Measurements from ENCODE around the gene GORASP1.

GORASP1 gene

GRCh38 chr3:39109086-39109485, 1.7 kb upstream of the GORASP1 start:
- Histone ChIP-seq H3K27ac (ENCODE audit: extremely low read depth, low read depth, low read length) (no peak overlapping the region), H3K4me1 (ENCODE audit: control insufficient read depth, insufficient read depth, low read length) (no peaks in the 10 kb centered on the region), H3K4me3 (ENCODE audit: low read depth, low read length) (no peak overlapping the region), H3K36me3 (ENCODE audit: control insufficient read depth in 2 of 2, insufficient read depth in 1 of 2, low read length in 2 of 2) (no peaks in the 10 kb centered on the region), H3K9me3 (ENCODE audit: control insufficient read depth, insufficient read depth, low read depth, low read length) (no peaks in the 10 kb centered on the region)
- CTCF ChIA-PET = interaction anchor here (0.6 to 1.5 kb wide), 2 partner anchors 109 to 179 kb away, joined by 3 read pairs; no protein-coding TSS in a partner anchor
- POLR2A ChIA-PET = no interaction called here
- TF ChIP-seq GFI1B (tag by site-specific recombination; IDR thresholded peaks at IDR 0.05) = no peak
- no peak for TF ChIP-seq ZNF548 (tag by site-specific recombination; IDR thresholded peaks at IDR 0.05)
- TF ChIP-seq ZNF398 (tag by site-specific recombination; IDR thresholded peaks at IDR 0.05) = no peak
- TF ChIP-seq ZNF610 (tag by site-specific recombination; IDR thresholded peaks at IDR 0.05; ENCODE audit: borderline replicate concordance) = no peak
- no peak for TF ChIP-seq ZBTB10 (tag by site-specific recombination; IDR thresholded peaks at IDR 0.05)
- TF ChIP-seq ZNF133 (tag by site-specific recombination; IDR thresholded peaks at IDR 0.05) = no peak
- no peak for TF ChIP-seq ZSCAN4 (tag by site-specific recombination; IDR thresholded peaks at IDR 0.05)
- no peak for TF ChIP-seq SCRT2 (tag by site-specific recombination; IDR thresholded peaks at IDR 0.05)

GRCh38 chr3:39108200-39108710, 828 bp upstream of the GORASP1 start:
- Histone ChIP-seq H3K4me3 (ENCODE audit: low read depth, low read length) (peak overlapping the region; percentile 85), H3K9me3 (ENCODE audit: control insufficient read depth, insufficient read depth, low read depth, low read length) (no peaks in the 10 kb centered on the region), H3K27ac (ENCODE audit: extremely low read depth, low read depth, low read length) (no peak overlapping the region), H3K36me3 (ENCODE audit: control insufficient read depth in 2 of 2, insufficient read depth in 1 of 2, low read length in 2 of 2) (no peaks in the 10 kb centered on the region), H3K4me1 (ENCODE audit: control insufficient read depth, insufficient read depth, low read length) (no peaks in the 10 kb centered on the region)
- ChIA-PET CTCF (interaction anchor here (0.6 to 1.5 kb wide), 5 partner anchors 8 to 180 kb away, joined by 3 to 9 read pairs (median 4); no protein-coding TSS in a partner anchor), POLR2A (interaction anchor here (0.6 to 1.2 kb wide), 4 partner anchors 10 to 69 kb away, joined by 3 to 5 read pairs (median 3); no protein-coding TSS in a partner anchor)
- TF ChIP-seq CTCF (tag by site-specific recombination; IDR thresholded peaks at IDR 0.05) (no peak), RBAK (tag by site-specific recombination; IDR thresholded peaks at IDR 0.05) (no peak), ZNF529 (tag by site-specific recombination; IDR thresholded peaks at IDR 0.05; ENCODE audit: insufficient replicate concordance) (no peak), ZNF37A (tag by site-specific recombination; IDR thresholded peaks at IDR 0.05) (no peak), ZNF555 (tag by site-specific recombination; conservative IDR thresholded peaks at IDR 0.05) (no peak), ZNF777 (tag by site-specific recombination; IDR thresholded peaks at IDR 0.05; ENCODE audit: borderline replicate concordance) (no peak), TSHZ1 (tag by site-specific recombination; IDR thresholded peaks at IDR 0.05; ENCODE audit: borderline replicate concordance) (no peak), ZNF221 (tag by site-specific recombination; IDR thresholded peaks at IDR 0.05; ENCODE audit: borderline replicate concordance) (no peak), ZNF202 (tag by site-specific recombination; IDR thresholded peaks at IDR 0.05; ENCODE audit: borderline replicate concordance) (no peak), ZBTB20 (tag by site-specific recombination; IDR thresholded peaks at IDR 0.05) (no peak), KLF17 (tag by site-specific recombination; IDR thresholded peaks at IDR 0.05) (no peak), ZNF544 (tag by site-specific recombination; IDR thresholded peaks at IDR 0.05) (no peak)
